Stimulated activated CD4-positive, alpha-beta T cell treated with anti-CD3 and anti-CD28 coated beads, Interleukin-12 subunit alpha, Interleukin-12 subunit beta, amount 100 ng/mL, for 48 hours (primary cell): ENCODE data around the gene CCDC28A.
A peak's percentile ranks its signal among the peaks of the same experiment; 100 is the strongest.
"Not testable (repeated sequence)": the region's sequence is repeated elsewhere in the genome, so short reads cannot be mapped to it uniquely, and the experiment has no call there.

Experiments
- DNase-seq, 3 donors: peaks; one replicate each; pipeline ENCODE4 v3.0.0-alpha.2; 2020; ENCODE audit warnings: low read depth in 2 of 3, low spot score in 1 of 3

CCDC28A gene

DNA sequence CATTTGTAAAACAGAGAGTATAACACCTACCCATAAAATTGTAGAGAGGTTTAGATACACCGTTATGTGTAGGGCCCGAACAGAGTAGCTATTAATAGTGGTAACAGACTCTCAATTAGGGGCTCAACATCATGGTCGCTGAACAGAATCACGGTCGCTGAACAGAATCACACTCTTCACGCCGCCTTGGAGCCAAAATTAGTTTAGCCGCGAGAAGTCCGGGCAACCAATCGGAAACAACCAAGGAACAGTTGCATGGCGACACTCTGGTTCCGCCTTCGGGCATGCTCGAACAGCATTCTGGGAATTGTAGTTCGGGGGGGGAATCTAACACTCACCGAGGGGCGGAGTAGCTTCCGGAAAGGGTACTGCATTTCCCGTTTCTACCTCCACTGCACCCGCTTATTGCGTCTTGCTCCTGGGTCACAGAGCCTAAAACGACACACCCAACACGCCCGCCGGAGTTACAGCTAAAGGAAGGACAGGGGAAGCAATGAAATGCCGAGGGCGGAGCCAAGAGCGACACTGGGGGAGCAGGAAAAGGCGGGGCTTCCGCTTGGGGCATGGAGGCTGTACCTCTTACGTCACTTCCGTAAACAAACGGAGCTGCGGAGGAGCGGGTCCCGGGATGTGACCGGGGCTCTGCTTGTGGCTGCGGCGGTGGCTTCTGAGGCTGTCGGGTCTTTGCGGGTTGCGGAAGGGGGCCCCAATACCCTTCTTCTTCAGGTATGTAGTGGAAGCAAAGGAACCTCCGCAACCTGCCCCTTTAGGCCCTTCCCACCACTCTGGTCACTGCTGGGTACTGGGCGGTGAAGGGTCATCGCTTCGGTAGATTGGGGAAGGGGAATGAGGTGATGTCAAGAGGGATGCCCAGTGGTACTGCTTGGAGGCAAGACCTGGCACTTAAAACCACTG lies at the start of gene CCDC28A:
TSS of gene CCDC28A (plus strand) at position 593 of the 915 bp plus-strand sequence. CDS start 2,352 bp downstream, outside the sequence.
- DNase-seq = peak; percentile 84 to 88 (median 87)

DNA sequence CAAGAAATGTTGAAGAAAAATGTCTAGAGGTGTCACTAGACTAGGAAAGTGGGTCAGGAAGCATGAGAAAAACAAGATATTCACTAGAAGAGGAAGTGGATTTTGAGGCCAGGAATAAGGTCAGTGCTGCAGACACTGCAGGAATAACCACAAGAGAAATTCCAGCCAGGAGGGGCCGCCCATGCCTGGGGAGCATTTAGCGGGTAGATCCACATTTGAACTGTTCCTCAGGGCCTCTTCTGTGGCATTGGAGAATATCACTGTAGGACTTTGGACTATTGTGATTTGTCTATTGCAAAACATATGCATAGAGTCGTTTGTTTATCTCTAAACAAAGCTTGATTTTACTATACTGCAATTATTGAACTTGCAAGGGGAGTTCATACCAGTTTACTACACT lies 49.6 kb upstream of the CCDC28A start:
- DNase-seq = no peak

DNA sequence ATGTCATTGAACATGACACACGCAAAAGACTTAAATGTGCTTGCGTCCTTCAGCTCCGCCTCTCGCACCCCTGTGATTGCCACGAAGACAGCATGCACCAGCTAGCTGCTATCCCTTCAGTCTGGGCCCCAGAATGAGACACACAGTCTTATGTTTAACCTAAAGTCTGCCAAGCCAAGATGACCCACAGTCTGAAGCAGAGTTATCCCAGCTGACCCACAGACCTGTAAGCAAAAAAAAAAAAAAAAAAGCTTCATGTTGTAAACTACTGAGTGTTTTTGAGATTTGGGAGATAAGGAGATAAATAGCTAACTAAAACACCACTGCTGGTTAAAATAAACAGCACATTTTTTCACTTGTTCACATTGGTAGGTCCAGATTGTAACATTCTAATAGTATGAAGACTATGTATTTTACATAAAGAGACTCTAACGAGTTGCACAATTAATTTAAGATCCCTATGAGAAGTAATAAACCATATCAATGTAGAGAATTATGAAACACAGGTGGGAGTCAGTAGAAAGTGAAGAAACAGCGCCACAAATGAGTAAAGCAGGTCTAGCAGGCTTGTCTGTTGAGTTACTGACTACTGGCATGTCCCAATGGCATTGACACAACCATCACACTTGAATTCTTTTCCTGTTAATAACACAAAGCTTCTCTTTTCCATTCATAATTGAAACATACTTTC lies 47.4 kb upstream of the CCDC28A start:
- DNase-seq = no peak

DNA sequence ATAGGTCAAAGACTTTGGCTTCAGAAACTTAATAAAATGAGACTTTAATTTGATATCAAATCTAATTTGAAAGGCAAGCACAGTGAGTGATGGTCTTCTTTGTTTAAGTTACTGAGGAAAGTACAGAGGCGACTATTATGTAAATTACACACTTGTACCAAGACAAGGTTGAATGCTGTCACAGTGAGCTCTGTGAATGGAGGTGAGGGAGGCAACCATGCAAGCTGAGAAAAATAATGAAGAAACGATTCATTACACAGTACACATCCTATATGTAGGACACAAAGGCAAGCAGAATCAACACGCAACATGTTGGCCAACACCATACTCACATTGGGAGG lies 46.8 kb upstream of the CCDC28A start:
- no peak for DNase-seq

DNA sequence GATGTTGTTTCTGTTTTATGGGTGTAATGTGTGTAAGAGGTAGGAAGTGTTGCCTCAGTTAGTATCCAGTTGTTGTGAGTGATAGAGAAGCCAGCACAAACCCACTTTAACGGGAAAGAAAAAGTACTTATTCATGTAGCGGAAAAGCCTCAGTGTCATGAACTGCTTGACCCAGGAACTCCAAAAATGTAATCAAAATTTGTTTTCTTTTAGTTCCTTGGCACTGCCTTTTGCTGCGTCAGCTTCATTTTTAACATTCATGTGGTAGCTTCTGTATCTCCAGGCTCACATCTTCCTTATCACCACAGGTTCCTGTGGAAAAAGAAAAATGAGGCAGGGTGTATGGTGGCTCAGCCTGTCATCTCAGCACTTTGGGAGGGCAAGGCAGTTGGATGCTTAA lies 46.4 kb upstream of the CCDC28A start:
- DNase-seq = no peak

DNA sequence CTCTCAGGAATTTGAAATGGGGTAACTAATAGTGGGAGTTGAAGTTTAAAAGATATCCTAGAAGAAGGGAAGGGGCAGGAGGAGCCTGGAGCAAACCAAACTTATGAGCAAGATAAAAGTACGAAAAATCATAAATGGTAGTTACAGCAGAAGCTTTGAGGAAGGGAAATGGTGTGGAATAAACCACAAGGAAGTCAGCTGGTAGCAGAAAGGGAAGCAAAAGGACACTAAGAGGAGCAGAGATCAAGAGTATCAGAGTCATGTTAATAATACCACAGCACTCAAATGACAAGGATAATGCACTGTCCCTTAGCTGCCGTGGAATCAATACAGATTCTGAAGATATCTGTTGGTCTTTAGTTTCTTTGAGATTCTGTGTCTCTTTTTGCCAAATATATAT lies 44.9 kb upstream of the CCDC28A start:
- no peak for DNase-seq

DNA sequence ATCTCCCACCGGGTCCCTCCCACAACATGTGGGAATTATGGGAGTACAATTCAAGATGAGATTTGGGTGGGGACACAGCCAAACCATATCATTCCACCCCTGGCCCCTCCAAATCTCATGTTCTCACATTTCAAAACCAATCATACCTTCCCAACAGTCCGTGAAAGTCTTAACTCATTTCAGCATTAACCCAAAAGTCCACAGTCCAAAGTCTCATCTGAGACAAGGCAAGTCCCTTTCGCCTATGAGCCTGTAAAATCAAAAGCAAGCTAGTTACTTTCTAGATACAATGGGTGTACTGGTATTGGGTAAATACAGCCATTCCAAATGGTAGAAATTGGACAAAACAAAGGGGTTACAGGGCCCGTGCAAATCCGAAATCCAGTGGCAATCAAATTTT lies 43.5 kb upstream of the CCDC28A start:
- DNase-seq = not testable (repeated sequence)

DNA sequence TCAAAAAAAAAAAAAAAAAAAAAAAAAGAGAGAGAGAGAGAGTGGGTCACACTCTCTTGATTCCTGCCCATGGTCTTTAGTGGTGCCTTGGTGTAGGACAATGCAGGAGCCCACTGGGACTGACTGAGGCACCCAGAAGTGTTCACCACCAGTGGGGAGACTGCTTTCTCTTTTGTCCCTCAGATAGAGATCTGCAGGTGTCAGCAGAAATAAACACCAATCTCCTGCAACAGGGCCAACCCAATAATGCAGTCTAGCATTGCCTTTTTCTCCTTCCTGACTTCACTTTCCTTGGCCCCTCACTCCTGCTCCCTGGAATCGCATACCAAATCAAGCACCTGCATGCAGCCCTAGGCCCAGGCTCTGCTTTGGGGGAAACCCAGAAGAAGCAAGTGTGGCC lies 39.0 kb upstream of the CCDC28A start:
- DNase-seq = no peak

DNA sequence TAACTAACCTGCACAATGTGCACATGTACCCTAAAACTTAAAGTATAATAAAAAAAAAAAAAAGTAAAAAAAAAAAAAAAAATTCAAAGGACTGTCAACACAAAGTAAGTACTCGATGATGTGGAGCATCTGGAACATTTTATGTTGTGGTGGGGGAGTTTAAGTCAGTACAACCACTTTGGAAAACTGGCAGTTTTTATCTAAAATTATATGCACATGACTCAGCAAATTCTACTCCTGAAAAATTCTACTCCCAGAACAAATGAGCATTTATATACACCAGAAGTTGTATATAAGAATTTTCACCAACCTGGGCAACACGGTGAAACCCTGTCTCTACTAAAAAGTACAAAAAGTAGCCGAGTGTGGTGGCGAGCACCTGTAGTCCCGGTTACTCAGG lies 36.9 kb upstream of the CCDC28A start:
- DNase-seq = no peak

DNA sequence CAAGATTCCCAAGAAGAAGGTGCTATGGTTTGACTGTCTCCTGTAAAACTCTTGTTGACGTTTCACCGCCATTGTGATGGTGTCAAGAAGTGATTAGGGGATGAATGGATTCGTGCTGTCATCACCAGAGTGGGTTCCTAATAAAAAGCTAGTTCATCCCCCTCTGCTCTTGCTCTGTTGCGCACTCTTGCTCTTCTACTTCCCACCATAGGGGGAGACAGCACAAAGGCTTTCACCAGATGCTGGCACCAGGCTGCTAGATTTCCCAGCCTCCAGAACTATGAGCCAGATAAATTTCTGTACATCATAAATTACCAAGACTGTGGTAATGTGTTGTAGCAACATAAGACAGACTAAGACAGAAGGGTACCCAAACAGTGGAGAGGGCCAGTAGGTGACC lies 21.6 kb upstream of the CCDC28A start:
- DNase-seq = no peak

DNA sequence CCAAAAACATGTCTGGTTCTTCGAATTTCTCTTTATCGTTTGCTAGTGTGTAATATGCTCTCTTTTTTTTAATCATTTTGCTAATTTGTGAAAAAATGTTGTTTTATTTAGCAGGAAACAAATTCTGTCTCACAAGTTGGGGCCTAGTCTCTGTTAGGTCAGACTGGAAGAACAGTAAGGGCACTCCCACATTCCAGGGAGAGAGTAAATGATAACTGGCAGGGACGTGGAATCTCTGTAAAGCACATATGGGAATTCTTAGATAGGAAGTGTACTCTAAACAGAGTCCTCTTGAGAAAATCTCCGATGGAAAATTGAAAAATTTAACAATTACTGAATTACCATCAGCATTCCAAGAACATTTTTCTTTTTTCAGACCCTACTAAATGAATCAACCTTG lies 16.4 kb upstream of the CCDC28A start:
- no peak for DNase-seq

DNA sequence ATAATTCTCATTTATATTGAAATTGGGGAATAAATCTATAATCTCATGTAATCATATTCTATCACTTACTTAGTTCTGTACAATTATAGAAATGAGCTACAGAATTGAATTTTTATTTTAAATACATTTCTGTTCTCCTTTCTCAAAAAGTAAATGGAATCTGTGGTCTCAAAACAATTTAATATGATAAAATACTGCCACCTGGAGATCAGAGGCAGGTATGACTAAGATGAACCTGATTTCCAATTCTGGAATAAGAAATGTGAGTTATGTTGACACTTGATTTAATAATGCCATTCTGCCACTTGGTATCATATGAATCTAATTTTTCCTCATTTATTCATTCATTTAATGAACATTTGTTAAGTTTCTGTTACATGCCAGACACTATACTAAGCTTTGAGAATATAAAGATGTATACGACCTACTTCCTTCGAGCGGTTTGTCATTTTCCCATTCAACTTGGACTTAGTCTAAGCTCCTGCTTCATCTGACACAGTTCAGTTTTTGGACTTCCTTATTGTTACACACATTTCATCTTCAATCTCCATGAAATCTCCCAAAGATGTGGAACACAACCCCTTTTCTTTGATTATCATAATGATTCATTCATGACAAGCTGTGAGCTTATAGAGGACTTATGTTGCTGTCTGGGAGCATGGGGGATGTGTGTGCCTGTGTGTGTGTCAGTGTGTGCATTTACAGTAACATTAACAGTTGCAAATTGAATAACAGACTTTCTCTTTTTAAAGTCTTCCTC lies 7.5 kb upstream of the CCDC28A start:
- no peak for DNase-seq

DNA sequence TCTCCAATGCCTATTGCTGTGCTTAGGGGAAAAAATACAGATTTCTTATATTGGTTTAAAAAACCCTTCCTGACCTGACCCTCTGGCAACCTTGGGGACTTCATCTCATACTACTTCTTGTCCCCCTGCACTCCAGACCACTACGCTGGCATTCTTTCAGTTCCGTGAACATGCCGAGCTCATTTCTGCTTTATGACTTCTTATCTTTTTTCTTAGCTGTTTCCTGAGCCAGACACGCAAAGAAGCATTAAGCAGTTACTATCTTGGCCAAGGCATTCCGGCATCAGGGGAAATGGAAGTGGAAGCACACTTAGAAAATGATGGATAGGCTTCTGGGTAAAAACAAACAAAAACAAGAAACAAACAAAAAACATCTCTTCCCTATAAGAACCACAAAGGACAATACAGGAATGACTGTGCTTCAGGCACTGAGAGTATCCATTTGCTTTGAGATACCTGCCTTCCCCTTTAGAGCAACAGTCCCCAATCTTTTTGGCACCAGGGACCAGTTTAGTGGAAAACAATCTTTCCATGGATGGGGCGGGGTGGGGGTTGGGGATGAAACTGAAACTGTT lies 4.4 kb upstream of the CCDC28A start:
- DNase-seq = no peak

DNA sequence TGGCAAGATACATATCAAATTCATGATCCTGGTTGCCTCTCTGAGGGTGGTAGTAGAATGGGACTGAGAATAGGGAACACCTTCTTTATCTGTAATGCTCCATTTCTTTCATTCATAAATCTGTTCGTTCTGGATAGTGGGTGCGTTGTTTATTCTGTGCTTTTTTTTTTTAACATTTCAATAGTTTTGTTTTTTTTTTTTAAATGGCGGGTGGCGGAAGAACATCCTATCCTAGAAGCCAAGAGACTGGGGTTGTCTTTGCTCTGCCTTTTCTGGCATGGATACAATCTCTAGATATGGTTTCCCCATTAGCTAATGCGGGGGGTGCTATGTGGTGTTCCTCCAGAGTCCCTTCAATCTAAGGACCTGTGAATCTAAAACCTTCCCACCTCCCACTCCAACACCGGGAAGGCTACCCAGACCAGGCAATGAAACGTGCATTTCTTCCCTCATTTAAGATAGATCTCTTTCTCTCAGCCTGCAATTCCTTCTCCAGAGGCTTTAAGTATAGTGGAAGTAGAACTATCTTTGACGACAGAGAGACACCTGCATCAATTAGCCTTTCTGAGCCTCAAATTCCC lies 883 bp upstream of the CCDC28A start:
- DNase-seq = no peak

DNA sequence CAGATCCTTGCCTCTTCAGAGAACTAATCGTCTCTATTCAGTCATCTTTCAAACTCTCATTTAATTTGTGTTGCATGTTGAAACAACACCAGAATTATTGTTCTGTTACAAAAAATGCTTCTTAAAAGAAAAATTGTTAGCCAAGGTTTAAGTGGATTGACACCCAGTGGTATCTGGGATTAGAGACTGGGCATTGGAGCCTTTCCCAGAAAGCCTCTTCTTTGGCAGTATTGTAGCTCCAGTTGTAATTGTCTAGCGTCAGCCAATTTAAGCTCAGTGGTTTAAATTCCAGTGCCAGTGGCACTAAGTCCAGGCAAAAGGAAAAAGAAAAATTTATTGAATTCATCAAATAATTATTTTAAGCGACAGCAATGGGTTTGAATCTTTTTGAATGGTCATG lies 801 bp downstream of the CCDC28A start:
- DNase-seq = no peak

DNA sequence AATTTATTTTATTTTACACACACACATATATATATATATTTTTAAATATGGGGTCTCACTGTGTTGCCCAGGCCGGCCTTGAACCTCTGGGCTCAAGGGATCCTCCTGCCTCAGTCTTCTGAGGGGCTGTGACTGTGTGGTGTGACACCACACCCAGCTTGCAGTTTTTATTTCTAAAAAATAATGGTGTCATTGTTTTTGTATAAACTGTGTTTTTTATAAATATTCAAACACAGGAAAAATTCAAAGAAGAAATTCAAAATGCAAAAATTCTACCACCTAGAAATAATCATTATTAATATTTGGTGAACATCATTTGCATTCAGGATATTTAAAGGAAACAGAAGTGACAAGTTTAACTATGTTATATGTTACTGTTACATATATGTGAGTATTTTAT lies 3.1 kb downstream of the CCDC28A start:
- DNase-seq = no peak

DNA sequence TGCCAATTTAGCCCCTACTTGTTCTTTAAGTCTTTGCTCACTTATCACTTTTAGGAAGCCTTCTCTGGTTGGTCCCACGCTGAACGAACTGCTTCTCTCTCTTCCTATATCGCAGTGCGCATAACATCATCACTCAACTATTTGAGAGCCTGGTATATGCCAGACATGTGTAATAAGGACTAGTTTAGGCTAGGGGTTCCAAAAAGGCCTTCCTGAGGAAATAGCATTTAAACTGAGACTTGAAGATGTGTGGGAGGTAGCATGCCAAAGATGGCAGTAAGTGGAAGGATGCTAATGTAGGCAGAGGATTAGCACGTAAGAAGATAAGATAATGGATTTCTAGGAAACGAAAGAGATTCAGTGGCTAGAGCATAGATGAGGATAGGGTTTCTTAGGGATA lies 4.8 kb downstream of the CCDC28A start:
- DNase-seq = no peak

DNA sequence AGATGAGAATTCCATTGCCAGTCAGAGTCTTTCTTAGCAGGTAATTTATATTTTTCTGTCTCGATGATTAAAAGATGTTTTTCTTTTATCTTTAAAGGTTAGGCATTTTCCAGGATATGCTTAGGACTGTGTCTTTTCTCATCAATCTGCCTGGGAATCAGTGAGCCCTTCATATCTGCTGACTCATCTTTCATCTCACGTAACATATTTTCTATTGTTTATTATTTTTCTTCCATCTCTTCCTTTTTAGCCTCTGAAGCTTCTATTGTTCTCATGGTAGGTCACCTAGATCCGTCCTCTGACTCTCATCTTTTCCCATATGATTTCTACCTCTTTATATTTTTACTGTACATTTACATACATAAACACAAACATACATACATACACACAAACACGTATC lies 8.7 kb downstream of the CCDC28A start:
- DNase-seq = no peak

DNA sequence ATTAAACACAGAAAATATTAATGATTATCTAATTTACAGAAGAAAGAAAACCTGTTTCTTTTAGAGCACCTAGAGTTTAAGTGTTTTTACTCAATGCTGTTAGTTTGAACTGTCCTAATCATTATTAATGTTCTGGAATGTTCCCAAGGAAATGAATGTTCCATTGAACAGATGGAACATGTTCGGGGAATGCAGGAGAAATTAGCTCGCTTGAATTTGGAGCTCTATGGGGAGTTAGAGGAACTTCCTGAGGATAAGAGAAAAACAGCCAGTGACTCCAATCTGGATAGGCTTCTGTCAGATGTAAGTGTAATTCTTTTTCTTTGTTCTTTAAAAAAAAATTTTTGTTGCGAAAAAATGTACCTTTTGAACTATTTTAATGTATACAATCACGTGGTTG lies 11.5 kb downstream of the CCDC28A start:
- DNase-seq = no peak

DNA sequence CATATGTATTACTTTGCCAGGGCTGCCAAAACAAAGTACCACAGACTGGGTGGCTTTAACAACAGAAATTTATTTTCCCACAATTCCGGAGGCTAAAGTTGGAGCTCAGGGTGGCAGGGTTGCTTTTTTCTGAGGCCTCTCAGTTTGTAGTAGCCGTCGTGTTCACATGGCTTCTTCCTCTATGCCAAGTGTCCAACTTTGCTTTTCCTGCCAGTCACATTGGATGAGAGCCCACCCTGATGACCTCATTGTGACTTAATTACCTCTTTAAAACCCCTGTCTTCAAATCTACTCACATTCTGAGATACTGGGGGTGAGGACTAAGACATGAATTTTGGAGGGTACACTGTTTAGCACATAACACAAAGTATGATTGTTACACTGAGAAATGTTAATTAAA lies 12.4 kb downstream of the CCDC28A start:
- DNase-seq = no peak

DNA sequence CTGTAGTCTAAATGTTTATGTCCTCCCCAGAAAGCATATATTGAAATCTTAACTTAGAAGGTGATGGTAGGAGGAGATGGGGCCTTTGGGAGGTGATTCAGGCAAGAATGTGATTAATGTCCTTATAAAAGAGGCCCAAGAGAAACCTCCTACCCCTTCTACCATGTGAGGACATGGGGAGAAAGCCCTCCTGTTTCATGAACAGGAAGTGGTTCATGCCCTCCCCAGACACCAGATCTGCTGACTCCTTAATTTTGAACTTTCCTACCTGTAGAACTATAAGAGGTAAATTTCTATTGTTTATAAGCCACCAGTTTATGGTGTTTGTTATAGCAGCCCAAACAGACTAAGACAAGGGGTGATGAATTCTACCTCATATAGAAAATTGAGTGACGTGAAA lies 13.6 kb downstream of the CCDC28A start:
- DNase-seq = no peak
